NOMO-1 treated with dmso at 0.1 percent for 144 hours (cell line): Measurements from ENCODE around the gene SV2C.

ENCODE experiments used
- DNase-seq: peaks from one replicate; lab custom pipeline; 2025; ENCODE audit not compliant: unreplicated experiment; lab: John Stamatoyannopoulos, UW

SV2C gene

GRCh38 chr5:76162335-76162734 lies 79.2 kb downstream of the SV2C start:
- DNase-seq = no peak

- no peak for DNase-seq
These were observed 80.0 kb downstream of the SV2C start for GRCh38 chr5:76163111-76163628.

GRCh38 chr5:76165029-76165428 lies 81.8 kb downstream of the SV2C start:
- no peak for DNase-seq

- DNase-seq = no peak
These were observed 82.7 kb downstream of the SV2C start for GRCh38 chr5:76165711-76166374.

- DNase-seq = no peak
These were observed 83.8 kb downstream of the SV2C start for GRCh38 chr5:76166886-76167576.

DNA sequence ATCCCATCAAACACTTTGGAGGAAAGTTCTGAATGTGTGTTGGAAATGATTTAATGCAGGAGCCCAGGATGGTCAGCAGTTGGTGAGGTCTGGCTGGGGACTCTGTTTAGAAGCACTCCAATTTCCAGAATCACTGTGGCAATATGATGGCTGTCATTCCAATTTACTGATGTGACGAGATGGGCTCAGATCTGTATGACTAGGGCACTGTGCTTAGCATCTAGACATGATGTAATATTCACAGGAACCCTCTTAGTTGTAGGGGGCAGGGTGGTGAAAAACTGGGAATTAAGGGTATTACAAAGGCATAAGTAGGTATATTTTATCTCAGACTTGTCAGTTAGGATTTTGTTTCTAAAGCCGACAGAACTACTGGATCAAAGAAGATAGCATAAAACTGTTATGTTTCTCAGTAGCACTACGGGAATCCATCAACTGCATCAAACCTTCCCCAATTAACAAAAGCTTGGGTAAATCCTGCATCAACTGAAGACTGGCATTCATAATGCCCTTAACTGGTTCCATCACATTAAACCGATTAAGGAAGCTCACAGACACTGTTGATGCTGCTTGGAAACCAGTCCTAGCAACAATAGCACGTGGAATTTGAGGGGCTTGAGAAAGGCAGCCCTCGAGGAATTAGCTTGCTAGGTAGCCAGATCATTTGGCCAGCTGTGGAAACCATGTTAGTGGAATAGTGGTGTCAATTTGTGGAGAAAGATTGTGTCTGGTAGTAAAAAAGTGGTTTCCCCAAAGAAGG lies 86.1 kb downstream of the SV2C start:
- DNase-seq = no peak

DNA sequence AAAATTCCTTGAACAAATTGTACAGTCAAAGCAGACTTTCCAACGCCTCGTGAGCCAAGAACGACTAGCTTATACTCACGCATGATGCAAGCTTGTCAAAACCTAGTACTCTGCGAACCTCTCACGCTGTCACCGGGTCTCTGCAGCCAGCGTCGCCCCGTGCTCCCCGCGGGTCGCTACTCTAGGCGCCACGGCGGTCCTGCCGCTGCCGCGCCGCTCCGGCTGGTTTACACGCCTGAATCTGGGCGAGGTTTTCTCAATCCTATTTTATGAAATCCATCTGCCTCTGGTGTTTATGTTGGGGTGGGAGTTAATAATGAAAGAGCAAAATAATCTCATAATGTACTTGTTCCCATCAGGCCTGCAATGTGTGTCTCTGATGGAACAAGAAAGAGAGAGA lies 90.9 kb downstream of the SV2C start:
- DNase-seq = no peak

- DNase-seq = peak; percentile 44
These were observed 92.0 kb downstream of the SV2C start for GRCh38 chr5:76175051-76175666.

GRCh38 chr5:76175821-76176403 lies 92.7 kb downstream of the SV2C start:
- DNase-seq = peak; percentile 59

GRCh38 chr5:76177978-76178377 lies 94.8 kb downstream of the SV2C start:
- DNase-seq = no peak

GRCh38 chr5:76178913-76179312 lies 95.7 kb downstream of the SV2C start:
- no peak for DNase-seq

DNA sequence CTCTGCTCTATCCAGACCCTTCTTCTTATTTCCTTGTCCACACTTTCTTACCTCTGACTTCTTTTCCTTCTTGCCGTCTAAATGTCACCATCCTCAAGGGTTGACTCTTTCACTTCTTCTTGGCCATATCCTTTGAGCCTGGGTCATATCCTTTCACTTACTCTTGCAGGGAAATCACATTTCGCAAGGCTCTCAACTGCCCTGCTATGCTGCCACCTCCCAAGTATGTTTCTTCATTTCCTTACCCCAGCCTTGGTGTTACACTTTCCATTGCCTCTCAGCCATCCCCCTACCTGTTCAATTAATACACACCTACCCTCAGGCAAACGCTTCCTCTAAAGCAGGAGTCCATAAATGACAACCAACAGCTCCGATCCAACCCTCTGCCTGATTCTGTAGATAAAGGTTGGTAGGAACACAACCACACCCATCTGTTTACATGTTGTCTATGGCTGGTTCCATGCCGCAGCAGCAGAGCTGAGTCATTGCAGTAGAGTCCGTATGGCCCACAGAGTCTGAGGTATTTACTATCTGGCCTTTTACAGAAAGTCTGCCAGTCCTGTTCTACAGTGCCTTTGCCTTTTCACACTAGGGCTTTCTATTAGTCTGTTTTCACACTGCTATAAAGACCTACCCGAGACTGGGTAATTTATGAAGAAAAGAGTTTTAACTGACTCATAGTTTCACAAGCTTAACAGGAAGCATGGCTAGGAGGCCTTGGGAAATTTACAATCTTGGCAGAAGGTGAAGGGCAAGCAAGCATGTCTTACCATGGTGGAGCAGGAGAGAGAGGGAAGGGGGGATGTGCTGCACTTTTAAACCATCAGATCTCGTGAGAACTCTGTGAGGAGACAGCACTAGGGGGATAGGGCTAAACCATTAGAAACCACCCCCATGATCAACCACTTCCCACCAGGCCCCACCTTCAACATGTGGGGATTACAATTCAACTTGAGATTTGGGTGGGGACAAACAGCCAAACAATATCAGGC lies 97.9 kb downstream of the SV2C start:
- DNase-seq = peak; percentile 75

DNA sequence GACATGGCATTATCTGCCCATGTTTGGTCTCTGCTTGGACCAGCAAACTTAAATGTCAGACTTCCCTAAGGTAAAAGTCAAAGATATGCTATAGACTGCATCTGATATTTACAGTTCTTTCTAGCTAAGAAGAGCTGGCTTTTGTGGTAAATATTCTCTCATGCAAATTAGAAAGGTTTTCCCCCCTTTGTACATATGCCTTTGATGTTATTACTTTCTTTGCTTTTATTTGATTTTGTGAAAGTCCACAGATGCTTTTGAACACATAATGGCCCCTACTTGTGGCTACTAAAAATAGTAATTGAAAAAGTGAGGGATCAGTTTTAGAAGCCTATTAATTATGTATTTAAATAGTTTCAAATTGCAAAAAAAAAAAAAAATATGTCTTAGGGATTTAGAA lies 104.2 kb downstream of the SV2C start:
- DNase-seq = no peak

- DNase-seq = no peak
These were observed 107.2 kb downstream of the SV2C start for GRCh38 chr5:76190356-76190755.

DNA sequence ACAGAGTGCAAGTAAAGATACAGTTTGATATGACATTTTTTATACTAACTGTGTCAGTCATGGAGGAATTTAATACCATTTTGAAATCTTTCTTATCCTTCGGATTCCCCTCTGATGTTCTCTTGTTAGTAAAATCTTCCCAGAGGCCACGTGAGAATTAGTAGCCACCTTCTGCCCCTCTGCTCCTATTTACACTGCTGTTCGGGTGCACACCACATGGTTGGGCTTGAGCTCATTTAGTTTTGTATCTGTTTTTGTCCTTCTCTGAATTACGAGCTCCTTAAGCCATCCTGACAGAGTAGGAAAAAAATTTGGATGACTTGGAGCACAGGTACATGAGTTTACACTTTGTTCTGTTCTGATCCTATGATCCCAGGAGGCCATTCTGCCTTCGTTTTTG lies 109.7 kb downstream of the SV2C start:
- no peak for DNase-seq

DNA sequence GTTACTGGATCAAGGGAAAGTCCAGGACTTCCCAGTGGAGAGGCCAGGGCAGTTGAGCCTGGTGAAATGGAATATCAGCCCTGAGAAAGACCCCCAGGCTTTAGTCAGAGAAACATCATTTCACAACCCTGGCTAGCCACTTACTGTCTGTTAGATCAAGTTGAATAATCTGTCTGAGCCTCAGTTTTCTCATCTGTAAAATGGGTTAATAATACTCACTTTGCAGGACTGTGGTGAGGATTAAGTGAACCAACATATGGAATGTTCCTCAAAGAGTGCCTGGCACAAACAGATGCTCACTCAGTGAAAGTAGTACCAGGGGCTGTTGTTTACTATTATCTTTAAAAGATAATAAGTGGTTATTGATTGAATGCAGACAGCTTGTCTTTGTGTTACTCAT lies 110.5 kb downstream of the SV2C start:
- no peak for DNase-seq

DNA sequence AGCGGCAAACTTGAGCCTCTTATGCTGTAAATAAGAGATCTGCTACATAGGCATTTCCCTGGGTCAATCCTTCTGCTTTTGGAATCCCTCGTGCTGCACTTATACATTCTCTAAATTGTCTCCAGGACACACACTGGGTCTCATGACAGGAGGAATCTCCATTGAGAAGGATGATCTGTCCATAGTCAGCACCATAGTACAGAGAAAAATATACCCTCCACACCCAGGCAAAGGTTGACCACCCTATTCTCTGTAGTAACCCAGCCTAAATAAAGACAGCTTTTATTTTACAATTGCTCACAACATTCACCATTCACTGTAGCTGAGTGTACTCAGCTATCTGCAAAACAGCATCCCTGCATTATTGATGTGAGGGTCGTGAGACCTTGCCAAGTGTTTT lies 111.2 kb downstream of the SV2C start:
- DNase-seq = no peak

- no peak for DNase-seq
These were observed 113.3 kb downstream of the SV2C start for GRCh38 chr5:76196457-76196856.

DNA sequence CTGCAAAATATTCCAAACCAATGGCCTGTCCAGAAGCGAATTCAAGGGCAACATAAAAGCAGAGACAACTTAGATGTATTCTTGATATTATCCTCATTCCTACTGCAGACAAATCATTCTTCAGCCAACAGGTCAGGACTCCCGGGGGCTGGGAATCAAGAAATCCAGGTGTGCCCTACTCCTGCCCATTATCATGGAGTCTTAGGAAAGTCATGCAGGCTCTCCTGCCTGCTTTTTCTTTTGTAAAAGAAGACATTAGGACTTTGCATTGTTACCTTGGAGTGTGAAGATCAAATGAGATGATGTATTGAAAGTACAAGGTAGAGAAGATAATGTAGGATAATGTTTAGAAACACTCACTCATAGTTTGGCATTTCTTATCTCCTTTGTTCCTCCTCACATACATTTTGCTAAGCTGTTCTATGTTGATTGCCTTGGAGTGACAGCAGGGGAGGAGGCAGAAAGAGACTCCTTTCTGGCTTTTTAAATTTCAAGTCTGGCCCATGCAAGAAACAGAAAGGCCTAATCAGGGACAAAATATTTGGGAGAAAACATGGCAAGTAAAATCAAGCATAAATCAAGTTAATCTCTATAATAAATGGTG lies 113.8 kb downstream of the SV2C start:
- DNase-seq = no peak

GRCh38 chr5:76197726-76198125 lies 114.5 kb downstream of the SV2C start:
- DNase-seq = no peak
